Skeletal muscle cell (primary cell): ENCODE data around the gene IRX2.

ENCODE experiments used
- DNase-seq: peaks from one replicate; pipeline ENCODE4 v3.0.0-alpha.2; 2010; ENCODE audit warnings: low read depth
- H3K4me3 ChIP-seq: 2 replicates; pipeline ENCODE4 v1.5.1; 2011; ENCODE audit warnings: low read depth, mild to moderate bottlenecking, control low read depth, low read length, moderate library complexity

Gene IRX2

GRCh38 chr5:2751592-2752021, at the start of gene IRX2:
TSS of gene IRX2 (minus strand) at chr5:2751677. CDS start at chr5:2751413, 264 bp downstream.
- peak within 1 kb of the TSS; percentile 48 for H3K4me3 ChIP-seq
- peak; percentile 55 for DNase-seq

DNA sequence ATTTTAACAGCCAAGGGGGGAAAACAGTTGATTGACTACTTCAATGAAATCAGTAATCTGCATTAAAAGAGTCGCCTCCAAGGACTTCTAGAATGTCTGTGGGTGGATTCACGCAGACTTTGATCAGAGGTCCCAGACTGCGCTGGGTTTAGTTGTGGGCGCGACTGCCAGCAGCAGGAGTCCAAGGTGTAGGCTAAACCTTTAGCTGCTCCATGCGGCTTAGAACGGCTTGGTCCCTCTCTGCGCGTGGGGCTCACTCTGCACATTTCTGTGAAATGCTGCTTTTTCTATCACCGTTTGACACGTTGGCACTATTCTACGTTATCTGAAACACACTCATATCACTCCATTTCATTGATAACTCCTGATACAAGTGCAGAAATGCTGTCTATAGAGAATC, 48.6 kb upstream of the IRX2 start:
- DNase-seq, result no peak
- H3K4me3 ChIP-seq, result no peak overlapping the region

DNA sequence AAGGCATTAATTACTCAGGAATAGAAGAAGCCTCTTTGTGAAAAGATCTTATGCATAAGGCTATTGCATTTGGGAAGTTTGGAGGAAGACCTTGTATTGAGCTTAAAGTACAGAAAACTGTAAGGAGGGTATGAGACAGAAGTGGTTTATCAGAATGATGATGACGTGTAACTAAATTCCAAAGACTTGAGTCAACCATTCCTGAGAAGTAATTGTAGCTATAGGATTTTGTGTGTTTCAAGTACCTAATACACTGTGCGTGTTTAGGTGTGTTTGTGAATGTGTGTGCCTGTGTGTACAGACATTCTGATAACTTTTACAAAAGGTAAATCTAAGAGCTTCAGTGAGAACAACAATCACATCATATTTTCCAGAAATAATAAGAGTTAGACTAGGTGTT, 46.5 kb upstream of the IRX2 start:
- no peak overlapping the region for H3K4me3 ChIP-seq
- DNase-seq, result no peak

- no peak for DNase-seq
- H3K4me3 ChIP-seq, result no peak overlapping the region
These were observed 45.7 kb upstream of the IRX2 start for GRCh38 chr5:2797160-2797559.

- H3K4me3 ChIP-seq, result no peak overlapping the region
- DNase-seq, result no peak
These were observed 31.7 kb upstream of the IRX2 start for GRCh38 chr5:2783223-2783622.

- DNase-seq, result no peak
- no peak overlapping the region for H3K4me3 ChIP-seq
These were observed 31.2 kb upstream of the IRX2 start for GRCh38 chr5:2782658-2783057.

DNA sequence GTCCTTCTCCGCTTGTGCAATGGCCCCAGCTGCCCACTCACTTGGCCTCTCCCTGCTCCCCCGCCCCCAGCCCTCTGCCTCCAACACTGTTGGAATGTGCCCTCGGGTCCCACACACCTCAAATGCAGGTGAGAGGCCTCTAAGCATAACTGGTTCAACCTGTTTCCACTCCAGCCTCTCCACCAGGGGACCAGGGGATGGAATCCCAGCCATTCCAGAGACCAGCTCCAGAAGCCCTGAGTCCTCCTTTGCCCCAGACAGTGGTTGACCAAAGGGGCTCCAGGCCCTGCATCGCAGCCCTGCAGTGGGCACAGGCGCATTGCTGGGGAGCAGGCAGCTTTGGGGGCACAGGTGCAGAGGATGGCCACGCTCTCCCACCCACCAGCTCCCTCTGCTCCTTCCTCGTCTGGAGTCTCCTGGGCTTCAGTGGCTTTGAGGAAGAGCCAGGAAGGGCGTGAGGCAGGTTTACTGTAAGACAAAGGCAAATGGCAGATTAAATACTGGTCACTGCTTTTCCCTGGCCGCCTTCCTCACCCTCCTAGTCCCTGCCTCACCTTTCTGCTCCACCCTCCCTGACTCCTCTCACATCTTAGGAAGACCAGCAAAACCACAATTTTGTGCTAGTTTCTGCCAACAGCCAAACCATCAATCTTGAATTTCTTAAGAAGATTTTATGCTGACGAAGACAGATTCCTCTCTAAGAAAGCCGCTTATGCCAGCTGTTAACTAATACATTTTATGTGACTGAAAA, 29.1 kb upstream of the IRX2 start:
- no peak for DNase-seq
- no peak overlapping the region for H3K4me3 ChIP-seq

- no peak overlapping the region for H3K4me3 ChIP-seq
- no peak for DNase-seq
These were observed 28.0 kb upstream of the IRX2 start for GRCh38 chr5:2779459-2779858.

- no peak for DNase-seq
- no peak overlapping the region for H3K4me3 ChIP-seq
These were observed 25.1 kb upstream of the IRX2 start for GRCh38 chr5:2776337-2777302.

DNA sequence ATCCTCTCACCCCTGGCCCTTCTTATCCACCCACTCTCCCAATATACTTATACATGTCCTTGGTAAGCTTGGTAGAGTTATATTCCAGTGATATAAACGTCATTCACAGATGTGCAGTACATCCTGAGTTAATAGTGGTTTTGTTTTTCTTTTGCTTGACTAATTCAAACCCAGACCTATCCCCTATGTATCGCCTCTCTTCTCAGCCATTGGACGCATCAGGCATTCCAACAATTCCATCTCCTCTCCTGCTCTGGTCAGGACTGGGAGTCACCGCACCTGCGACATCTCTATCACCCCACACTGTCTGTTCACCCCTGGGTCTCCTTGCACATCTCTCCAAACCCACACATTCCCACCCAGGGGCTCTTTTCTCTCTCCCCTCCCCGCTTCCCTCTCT, 21.9 kb upstream of the IRX2 start:
- no peak for DNase-seq
- no peak overlapping the region for H3K4me3 ChIP-seq

GRCh38 chr5:2767089-2767488, 15.6 kb upstream of the IRX2 start:
- no peak overlapping the region for H3K4me3 ChIP-seq
- no peak for DNase-seq

DNA sequence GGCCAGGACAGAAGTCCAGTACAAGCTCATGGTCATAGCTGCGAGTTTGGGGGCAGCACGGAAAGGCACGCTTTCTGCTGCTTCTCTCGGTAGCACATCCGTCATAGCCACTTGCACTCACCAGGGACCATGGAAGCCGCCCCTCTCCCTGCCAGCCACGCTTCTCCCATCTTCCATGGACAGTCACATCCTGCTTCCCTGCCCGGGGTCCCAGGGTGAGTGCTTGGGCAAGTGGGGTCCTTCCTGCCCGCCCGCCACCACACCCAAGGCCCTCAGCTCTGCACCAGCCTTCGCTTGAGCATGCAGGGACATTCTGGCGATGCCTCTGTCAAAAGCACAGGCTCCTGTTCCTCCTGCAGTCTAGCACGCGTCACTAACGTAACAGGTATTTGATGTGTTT, 13.1 kb upstream of the IRX2 start:
- no peak for DNase-seq

GRCh38 chr5:2763533-2763794, 12.0 kb upstream of the IRX2 start:
- no peak for DNase-seq
- H3K4me3 ChIP-seq, result no peak overlapping the region

More for the DNA sequence above, 13.1 kb upstream of the IRX2 start:
- no peak overlapping the region for H3K4me3 ChIP-seq

GRCh38 chr5:2762744-2763532, 11.5 kb upstream of the IRX2 start:
- H3K4me3 ChIP-seq, result no peak overlapping the region
- no peak for DNase-seq

DNA sequence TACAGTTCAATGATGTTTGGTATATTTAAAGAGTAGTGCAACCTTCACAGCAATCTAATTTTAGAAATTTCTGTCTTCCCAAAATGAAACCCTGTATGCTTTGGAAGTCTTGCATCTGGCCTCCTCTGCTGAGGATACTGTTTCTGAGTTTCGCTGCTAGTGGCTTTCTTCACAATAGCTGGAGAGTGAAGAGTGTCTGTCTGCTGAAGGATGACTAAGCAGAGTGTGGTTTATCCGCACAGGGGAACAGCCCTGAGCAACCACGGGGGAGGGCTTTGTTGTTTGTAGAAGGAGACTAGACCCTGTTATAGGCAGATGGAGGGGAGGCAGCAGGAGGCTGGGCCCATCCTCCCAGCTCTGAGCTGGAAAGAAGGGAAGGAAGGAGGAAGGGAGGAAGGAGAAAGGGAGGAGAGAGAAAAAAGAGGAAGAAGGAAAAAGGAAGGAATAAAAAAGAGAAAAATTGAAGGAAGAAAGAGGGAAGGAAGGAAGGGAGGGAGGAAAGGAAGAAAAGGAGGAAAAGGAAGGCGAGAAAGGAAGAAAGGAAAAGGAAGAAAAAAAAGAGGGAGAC, 10.5 kb upstream of the IRX2 start:
- no peak overlapping the region for H3K4me3 ChIP-seq
- DNase-seq, result no peak

GRCh38 chr5:2759696-2760461, 8.4 kb upstream of the IRX2 start:
- no peak for DNase-seq

DNA sequence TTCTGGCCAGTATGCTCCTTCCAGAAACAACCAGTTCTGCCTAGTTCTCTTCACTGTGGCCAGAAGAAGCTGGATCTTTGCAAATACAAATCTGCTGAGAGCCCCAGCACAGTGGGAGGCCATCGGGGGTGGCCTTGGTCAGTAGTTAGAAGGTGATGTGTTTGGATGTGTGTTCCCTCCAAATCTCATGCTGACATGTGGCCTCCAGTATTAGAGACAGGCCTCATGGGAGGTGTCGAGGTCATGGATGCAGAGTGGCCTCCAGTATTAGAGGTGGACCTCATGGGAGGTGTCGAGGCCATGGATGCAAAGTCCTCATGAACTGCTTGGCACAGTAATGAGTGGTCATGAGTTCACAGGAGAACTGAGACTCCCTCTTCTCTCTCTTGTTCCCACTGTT, 7.6 kb upstream of the IRX2 start:
- no peak overlapping the region for H3K4me3 ChIP-seq
- no peak for DNase-seq

More at GRCh38 chr5:2759696-2760461, 8.4 kb upstream of the IRX2 start:
- H3K4me3 ChIP-seq, result no peak overlapping the region

- no peak overlapping the region for H3K4me3 ChIP-seq
- DNase-seq, result no peak
These were observed 7.2 kb upstream of the IRX2 start for GRCh38 chr5:2758632-2759031.
